Fibroblast of lung (primary cell): ENCODE data around the gene EYS. TPM values are rescaled to one million over a fixed set of nuclear protein-coding genes. Genes with fewer than 3 reads are reported as not detected.

Source experiments
- DNase-seq, 2 donors: peaks; one replicate each; pipeline versions ENCODE4 v3.0.0 to v3.0.0-alpha.2; 2010; ENCODE audit warnings: low read depth in 2 of 2
- H2AFZ ChIP-seq: 2 replicates; pipeline ENCODE4 v1.5.1; 2012; ENCODE audit warnings: low read length, control low read depth, inconsistent platforms
- H3K27ac ChIP-seq: 2 replicates; pipeline ENCODE4 v1.5.1; 2011; ENCODE audit warnings: low read length, control low read depth; ENCODE audit not compliant: insufficient read depth
- H3K27me3 ChIP-seq: 2 replicates; pipeline ENCODE4 v1.5.1; 2011; ENCODE audit warnings: mild to moderate bottlenecking, low read length; ENCODE audit not compliant: control insufficient read depth, insufficient read depth
- H3K36me3 ChIP-seq: 2 replicates; pipeline ENCODE4 v1.5.1; 2011; ENCODE audit warnings: low read length; ENCODE audit not compliant: control insufficient read depth, insufficient read depth
- H3K4me1 ChIP-seq: 2 replicates; pipeline ENCODE4 v1.5.1; 2011; ENCODE audit warnings: low read length; ENCODE audit not compliant: control insufficient read depth, insufficient read depth; ENCODE audit errors: extremely low read depth
- H3K4me2 ChIP-seq: 2 replicates; pipeline ENCODE4 v1.5.1; 2011; ENCODE audit warnings: low read length, control low read depth; ENCODE audit not compliant: insufficient read depth; ENCODE audit errors: extremely low read depth
- H3K4me3 ChIP-seq, 4 experiments: fragments of 200-600 bp in 1 of 4; sonication (generic) in 1 of 4; replicated peaks in 1 of 4; 2 replicates each; pipeline ENCODE4 v1.5.1; 2011 to 2016; ENCODE audit warnings: low read length in 4 of 4, low read depth in 3 of 4, mild to moderate bottlenecking in 3 of 4, control low read depth in 2 of 4, inconsistent platforms in 1 of 4, mixed read lengths in 1 of 4; ENCODE audit not compliant: insufficient read depth in 1 of 4; ENCODE audit errors: control extremely low read depth in 1 of 4
- H3K79me2 ChIP-seq: 2 replicates; pipeline ENCODE4 v1.5.1; 2012; ENCODE audit warnings: mild to moderate bottlenecking, low read length, inconsistent platforms; ENCODE audit not compliant: control insufficient read depth, insufficient read depth
- H3K9ac ChIP-seq: 2 replicates; pipeline ENCODE4 v1.5.1; 2011; ENCODE audit warnings: mild to moderate bottlenecking, low read length, control low read depth; ENCODE audit not compliant: insufficient read depth
- H3K9me3 ChIP-seq: 2 replicates; pipeline ENCODE4 v1.5.1; 2012; ENCODE audit warnings: low read depth, low read length; ENCODE audit not compliant: control insufficient read depth, insufficient read depth
- H4K20me1 ChIP-seq: 2 replicates; pipeline ENCODE4 v1.5.1; 2011; ENCODE audit warnings: low read length; ENCODE audit not compliant: control insufficient read depth, insufficient read depth; ENCODE audit errors: extremely low read depth
- EZH2 ChIP-seq: IDR thresholded peaks from 2 replicates; pipeline ENCODE4 v1.5.1; 2012; ENCODE audit warnings: low read length, control low read depth, mild to moderate bottlenecking; ENCODE audit errors: missing control alignments
- polyA plus RNA-seq, 2 donors: library from polyadenylated mRNA; depleted of rRNA in 1 of 2; stranded (reverse) in 1 of 2; unstranded in 1 of 2; fragments of >200 nt; gene quantifications; 2 replicates each; pipeline ENCODE4 v1.2.1, GENCODE V29; 2011 to 2012; ENCODE audit warnings: missing spikeins in 1 of 2
- total RNA-seq: library from RNA; depleted of rRNA; stranded (reverse); fragments of >200 nt; gene quantifications from 2 replicates; pipeline ENCODE4 v1.2.1, GENCODE V29; 2014
- TF ChIP-seq, protein P1 (sequence below), 2 donors: IDR thresholded peaks in 1 of 2; conservative IDR thresholded peaks in 1 of 2; 1 replicate in 1 of 2; 2 replicates in 1 of 2; pipeline ENCODE4 v1.5.1; 2011 to 2012; ENCODE audit warnings: low read length in 2 of 2, control low read depth in 1 of 2, inconsistent platforms in 1 of 2, low read depth in 1 of 2, mild to moderate bottlenecking in 1 of 2

Gene EYS
- total and polyA plus RNA-seq, 2 donors (not counting 1 experiment from before 2014, with no cell fraction given), result under 0.01 TPM; not detected in 1

DNA sequence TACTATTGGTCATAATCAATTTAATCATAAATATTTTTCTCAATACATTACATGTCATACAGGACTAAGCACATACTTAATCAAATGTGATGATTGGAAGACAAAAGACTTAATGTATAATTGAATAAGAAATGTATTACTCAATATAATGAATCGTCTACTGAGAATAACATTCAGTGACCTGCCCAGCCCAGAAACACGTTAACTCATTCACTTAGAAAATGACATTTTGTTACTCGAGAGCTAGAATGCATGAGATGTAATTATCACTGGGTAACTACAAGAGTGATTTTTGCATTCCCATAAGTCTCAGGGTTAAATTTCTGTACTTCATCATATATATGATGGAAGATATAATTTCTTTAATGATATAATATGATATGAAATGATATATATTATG is 444.8 kb downstream of the EYS start:
- Histone ChIP-seq H3K27ac (no peak overlapping the region), H3K4me1 (no peaks in the 10 kb centered on the region), H3K9ac (no peak overlapping the region), H3K27me3 (no peaks in the 10 kb centered on the region), H3K9me3 (no peaks in the 10 kb centered on the region), H4K20me1 (no peaks in the 10 kb centered on the region), H3K36me3 (no peaks in the 10 kb centered on the region), H3K79me2 (no peaks in the 10 kb centered on the region), H2AFZ (no peak overlapping the region), H3K4me3 (no peak overlapping the region), H3K4me2 (no peak overlapping the region)
- TF ChIP-seq, protein P1, sequence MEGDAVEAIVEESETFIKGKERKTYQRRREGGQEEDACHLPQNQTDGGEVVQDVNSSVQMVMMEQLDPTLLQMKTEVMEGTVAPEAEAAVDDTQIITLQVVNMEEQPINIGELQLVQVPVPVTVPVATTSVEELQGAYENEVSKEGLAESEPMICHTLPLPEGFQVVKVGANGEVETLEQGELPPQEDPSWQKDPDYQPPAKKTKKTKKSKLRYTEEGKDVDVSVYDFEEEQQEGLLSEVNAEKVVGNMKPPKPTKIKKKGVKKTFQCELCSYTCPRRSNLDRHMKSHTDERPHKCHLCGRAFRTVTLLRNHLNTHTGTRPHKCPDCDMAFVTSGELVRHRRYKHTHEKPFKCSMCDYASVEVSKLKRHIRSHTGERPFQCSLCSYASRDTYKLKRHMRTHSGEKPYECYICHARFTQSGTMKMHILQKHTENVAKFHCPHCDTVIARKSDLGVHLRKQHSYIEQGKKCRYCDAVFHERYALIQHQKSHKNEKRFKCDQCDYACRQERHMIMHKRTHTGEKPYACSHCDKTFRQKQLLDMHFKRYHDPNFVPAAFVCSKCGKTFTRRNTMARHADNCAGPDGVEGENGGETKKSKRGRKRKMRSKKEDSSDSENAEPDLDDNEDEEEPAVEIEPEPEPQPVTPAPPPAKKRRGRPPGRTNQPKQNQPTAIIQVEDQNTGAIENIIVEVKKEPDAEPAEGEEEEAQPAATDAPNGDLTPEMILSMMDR (conservative IDR thresholded peaks at IDR 0.05 in 1 of 2, IDR thresholded peaks at IDR 0.05 in 1 of 2; ENCODE audit: low read depth in 1 of 2, low read length in 2 of 2), result no peak
- no peak for TF ChIP-seq EZH2
- DNase-seq, result no peak

DNA sequence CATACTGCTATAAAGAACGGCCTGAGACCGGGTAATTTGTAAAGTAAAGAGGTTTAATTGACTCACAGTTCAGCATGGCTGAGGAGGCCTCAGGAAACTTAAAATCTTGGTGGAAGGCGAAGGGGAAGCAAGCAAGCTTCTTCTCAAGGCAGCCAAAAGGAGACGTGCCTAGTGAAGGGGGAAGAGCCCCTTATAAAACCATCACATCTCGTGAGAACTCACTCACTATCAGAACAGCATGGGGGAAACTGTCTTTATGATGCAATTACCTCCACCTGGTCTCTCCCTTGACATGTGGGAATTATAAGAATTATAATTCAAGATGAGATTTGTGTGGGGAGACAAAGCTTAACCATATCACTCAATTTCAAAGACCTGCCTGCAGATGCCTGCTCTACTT is 447.0 kb downstream of the EYS start:
- no peaks in the 10 kb centered on the region for H3K36me3 ChIP-seq
- DNase-seq, result no peak
- TF ChIP-seq EZH2, result no peak
- TF ChIP-seq, protein P1 (conservative IDR thresholded peaks at IDR 0.05 in 1 of 2, IDR thresholded peaks at IDR 0.05 in 1 of 2; ENCODE audit: low read depth in 1 of 2, low read length in 2 of 2), result no peak
- H3K9me3 ChIP-seq, result no peaks in the 10 kb centered on the region
- no peak overlapping the region for H3K4me2 ChIP-seq
- no peaks in the 10 kb centered on the region for H3K79me2 ChIP-seq
- H3K4me1 ChIP-seq, result no peaks in the 10 kb centered on the region
- H3K27me3 ChIP-seq, result no peaks in the 10 kb centered on the region
- H3K27ac ChIP-seq, result no peak overlapping the region
- H3K9ac ChIP-seq, result no peak overlapping the region
- no peaks in the 10 kb centered on the region for H4K20me1 ChIP-seq
- H2AFZ ChIP-seq, result no peak overlapping the region
- no peak overlapping the region for H3K4me3 ChIP-seq

DNA sequence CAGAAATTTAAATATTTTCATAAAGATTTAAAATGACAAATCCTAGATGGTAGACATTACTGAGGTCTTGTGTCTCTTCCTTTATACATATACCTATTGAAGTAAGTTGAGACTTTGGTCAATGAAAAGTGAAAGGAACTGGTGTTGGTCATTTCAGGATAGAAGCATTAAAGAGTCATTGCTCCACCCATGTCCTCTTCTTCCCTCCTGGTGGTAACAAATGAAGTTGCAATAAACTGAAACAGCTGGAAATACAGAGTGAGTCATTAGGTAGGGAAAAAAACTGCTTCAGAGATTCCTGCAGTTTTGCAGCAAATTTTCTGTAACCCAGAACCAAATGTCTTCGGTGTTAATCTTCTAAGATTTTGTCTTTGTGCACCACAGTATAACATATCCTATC is 448.0 kb downstream of the EYS start:
- no peak for TF ChIP-seq EZH2
- TF ChIP-seq, protein P1 (conservative IDR thresholded peaks at IDR 0.05 in 1 of 2, IDR thresholded peaks at IDR 0.05 in 1 of 2; ENCODE audit: low read depth in 1 of 2, low read length in 2 of 2), result peak in 1 of 2 donors; percentile 57

More for the DNA sequence above, 448.0 kb downstream of the EYS start:
- Histone ChIP-seq H3K4me3 (no peak overlapping the region), H3K4me1 (no peaks in the 10 kb centered on the region), H4K20me1 (no peaks in the 10 kb centered on the region), H3K4me2 (no peak overlapping the region), H3K36me3 (no peaks in the 10 kb centered on the region), H3K9me3 (no peaks in the 10 kb centered on the region), H2AFZ (no peak overlapping the region), H3K79me2 (no peaks in the 10 kb centered on the region), H3K27ac (no peak overlapping the region), H3K27me3 (no peaks in the 10 kb centered on the region), H3K9ac (no peak overlapping the region)
- DNase-seq, result peak; percentile 20 to 83
